Effector memory CD8-positive, alpha-beta T cell (primary cell): Measurements from ENCODE around the gene PARD3B.

Experiments
- ATAC-seq: fragments of 150-1000 bp; cut with Tn5 transposase; replicated peaks from 2 replicates; pipeline ENCODE4 v1.10.0; 2021; ENCODE audit warnings: mild to moderate bottlenecking, moderate library complexity
- DNase-seq, 3 experiments: peaks; one replicate each; pipeline ENCODE4 v3.0.0; 2021
- H3K27ac Mint-ChIP-seq, 2 donors: one replicate each; pipeline ENCODE4 v1.8.0; 2022; ENCODE audit warnings: mild to moderate bottlenecking in 2 of 2, mixed read lengths in 2 of 2, moderate library complexity in 2 of 2
- H3K27me3 Mint-ChIP-seq, 2 donors: one replicate each; pipeline ENCODE4 v1.8.0; 2022; ENCODE audit warnings: mixed read lengths in 2 of 2
- H3K36me3 Mint-ChIP-seq: one replicate; pipeline ENCODE4 v1.8.0; 2022; ENCODE audit warnings: mild to moderate bottlenecking, moderate library complexity, mixed read lengths; ENCODE audit not compliant: insufficient read depth
- H3K4me1 Mint-ChIP-seq, 2 donors: one replicate each; pipeline ENCODE4 v1.8.0; 2022; ENCODE audit warnings: low read depth in 2 of 2, mixed read lengths in 2 of 2
- H3K4me3 Mint-ChIP-seq, 2 donors: one replicate each; pipeline ENCODE4 v1.8.0; 2022; ENCODE audit warnings: mild to moderate bottlenecking in 2 of 2, mixed read lengths in 2 of 2, moderate library complexity in 2 of 2
- H3K9me3 Mint-ChIP-seq, 2 donors: one replicate each; pipeline ENCODE4 v1.8.0; 2022; ENCODE audit warnings: mixed read lengths in 2 of 2

The PARD3B gene

GRCh38 chr2:205171261-205171940 lies 626.1 kb downstream of the PARD3B start:
- ATAC-seq = no peak
- peaks cover 0 to 3% of the 10 kb centered on the region in 2 donors for H3K4me1 Mint-ChIP-seq
- DNase-seq = no peak
- no peaks in the 10 kb centered on the region for H3K9me3 Mint-ChIP-seq
- H3K4me3 Mint-ChIP-seq = no peak overlapping the region
- H3K27ac Mint-ChIP-seq = no peak overlapping the region
- H3K36me3 Mint-ChIP-seq = no peaks in the 10 kb centered on the region
- H3K27me3 Mint-ChIP-seq = no peaks in the 10 kb centered on the region

- no peak for DNase-seq
- ATAC-seq = no peak
- no peak overlapping the region for H3K27ac Mint-ChIP-seq
- no peaks in the 10 kb centered on the region for H3K9me3 Mint-ChIP-seq
- H3K36me3 Mint-ChIP-seq = no peaks in the 10 kb centered on the region
- no peaks in the 10 kb centered on the region for H3K27me3 Mint-ChIP-seq
- H3K4me1 Mint-ChIP-seq = no peaks in the 10 kb centered on the region
- no peak overlapping the region for H3K4me3 Mint-ChIP-seq
Observed at GRCh38 chr2:205175831-205176230, 630.6 kb downstream of the PARD3B start.

DNA sequence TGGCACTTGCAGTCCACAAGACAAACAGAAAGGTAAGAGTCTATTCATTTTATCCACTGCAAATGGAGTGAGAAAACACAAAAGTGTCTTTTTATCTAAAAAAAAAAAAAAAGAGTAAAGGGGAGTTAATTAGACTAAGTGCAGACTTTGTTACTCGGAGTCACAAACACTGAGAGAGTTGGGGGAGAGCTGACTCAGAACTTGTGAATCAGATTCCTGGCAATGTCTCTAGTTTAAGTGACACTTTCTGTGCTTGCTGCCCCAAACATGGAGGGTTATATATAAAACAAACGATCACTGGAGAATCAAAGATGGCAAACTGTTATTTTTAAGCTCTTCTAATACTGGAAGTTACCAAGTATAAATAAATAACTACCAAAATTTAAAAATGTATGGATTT lies 631.3 kb downstream of the PARD3B start:
- no peaks in the 10 kb centered on the region for H3K4me1 Mint-ChIP-seq
- no peaks in the 10 kb centered on the region for H3K36me3 Mint-ChIP-seq
- DNase-seq = no peak

GRCh38 chr2:205177546-205177945 lies 632.3 kb downstream of the PARD3B start:
- no peaks in the 10 kb centered on the region for H3K36me3 Mint-ChIP-seq
- no peaks in the 10 kb centered on the region for H3K4me1 Mint-ChIP-seq
- DNase-seq = no peak
- H3K9me3 Mint-ChIP-seq = no peaks in the 10 kb centered on the region
- H3K27ac Mint-ChIP-seq = no peak overlapping the region
- no peaks in the 10 kb centered on the region for H3K27me3 Mint-ChIP-seq
- no peak overlapping the region for H3K4me3 Mint-ChIP-seq
- ATAC-seq = no peak

More for the DNA sequence above, 631.3 kb downstream of the PARD3B start:
- no peak overlapping the region for H3K4me3 Mint-ChIP-seq
- no peak overlapping the region for H3K27ac Mint-ChIP-seq
- no peaks in the 10 kb centered on the region for H3K9me3 Mint-ChIP-seq
- no peaks in the 10 kb centered on the region for H3K27me3 Mint-ChIP-seq
- ATAC-seq = no peak

DNA sequence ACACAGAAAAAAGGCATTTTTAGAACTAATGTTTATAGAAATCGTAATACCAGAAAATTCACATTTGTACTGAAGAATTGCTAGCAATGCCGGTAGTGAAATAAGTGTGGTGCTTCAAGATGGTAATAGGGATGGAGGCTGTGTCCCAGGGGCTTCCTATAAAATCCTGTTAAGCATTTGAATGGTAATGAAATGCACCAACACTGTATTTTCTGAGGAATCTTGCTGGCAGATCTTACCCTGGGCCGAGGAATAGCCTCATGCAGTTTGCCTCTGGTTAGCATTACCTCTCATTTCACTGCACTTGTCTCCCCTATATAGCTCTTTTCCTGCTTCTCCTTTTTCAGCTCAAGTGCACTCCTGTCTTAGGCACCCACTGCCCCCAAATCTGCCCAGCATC lies 635.5 kb downstream of the PARD3B start:
- Mint-ChIP-seq H3K4me1 (no peaks in the 10 kb centered on the region), H3K27ac (no peak overlapping the region)

GRCh38 chr2:205187731-205188130 lies 642.5 kb downstream of the PARD3B start:
- Mint-ChIP-seq H3K4me3 (no peak overlapping the region), H3K27ac (no peak overlapping the region), H3K36me3 (no peaks in the 10 kb centered on the region), H3K9me3 (peaks cover 0 to 5% of the 10 kb centered on the region in 2 donors), H3K27me3 (no peaks in the 10 kb centered on the region), H3K4me1 (no peaks in the 10 kb centered on the region)
- DNase-seq (no peak), ATAC-seq (no peak)

More for the DNA sequence above, 635.5 kb downstream of the PARD3B start:
- Mint-ChIP-seq H3K36me3 (no peaks in the 10 kb centered on the region), H3K27me3 (no peaks in the 10 kb centered on the region), H3K9me3 (peaks cover 0 to 6% of the 10 kb centered on the region in 2 donors), H3K4me3 (no peak overlapping the region)
- DNase-seq = no peak
- no peak for ATAC-seq

DNA sequence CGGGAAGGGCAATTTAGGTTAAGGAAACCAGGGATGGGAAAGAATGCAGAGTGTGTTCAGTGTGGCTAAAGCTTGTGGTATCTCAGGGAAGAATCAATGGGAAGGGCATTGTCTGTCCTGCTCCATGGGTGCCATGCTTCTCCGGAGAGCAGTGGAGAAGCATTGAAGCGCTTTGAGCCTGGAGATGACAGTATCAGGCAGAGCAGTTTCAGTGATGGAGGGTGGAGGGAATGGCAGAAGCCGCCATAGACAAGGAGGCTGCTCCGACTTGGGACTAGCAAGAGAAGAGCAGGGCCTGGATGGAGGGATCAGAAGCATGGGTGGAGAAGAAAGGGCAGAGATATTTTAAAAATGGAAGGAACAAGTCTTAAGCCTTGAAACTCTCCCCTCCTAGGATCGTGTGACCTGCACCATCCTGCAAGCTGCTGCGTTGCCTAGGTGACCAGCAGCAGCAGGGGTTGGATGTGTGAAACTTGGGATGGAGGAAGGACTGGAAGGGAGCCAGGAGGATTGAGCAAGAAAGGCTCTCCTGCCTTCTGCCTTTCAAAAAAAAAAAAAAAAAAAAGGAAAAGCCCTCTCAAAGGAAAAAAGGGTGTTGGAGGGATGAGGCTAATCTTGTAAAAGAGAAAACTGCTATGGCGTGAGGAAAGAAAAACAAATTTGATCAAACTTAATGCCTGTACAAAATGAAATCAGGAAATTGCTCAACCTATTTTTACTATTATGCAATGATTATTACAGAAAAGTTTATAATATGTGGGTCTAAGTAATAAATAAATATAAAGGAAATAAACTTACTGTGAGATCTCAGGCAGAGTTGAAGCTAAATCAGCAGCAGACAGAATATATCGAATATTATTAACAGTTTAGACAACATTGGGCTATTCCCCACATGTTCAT lies 643.2 kb downstream of the PARD3B start:
- no peak overlapping the region for H3K4me3 Mint-ChIP-seq
- H3K9me3 Mint-ChIP-seq = no peaks in the 10 kb centered on the region
- H3K27ac Mint-ChIP-seq = no peak overlapping the region
- H3K4me1 Mint-ChIP-seq = no peaks in the 10 kb centered on the region
- ATAC-seq (no peak), DNase-seq (no peak)
- no peaks in the 10 kb centered on the region for H3K27me3 Mint-ChIP-seq
- H3K36me3 Mint-ChIP-seq = no peaks in the 10 kb centered on the region

GRCh38 chr2:205189301-205189700 lies 644.0 kb downstream of the PARD3B start:
- no peak overlapping the region for H3K4me3 Mint-ChIP-seq
- DNase-seq (no peak), ATAC-seq (no peak)
- H3K27ac Mint-ChIP-seq = no peak overlapping the region
- H3K9me3 Mint-ChIP-seq = no peaks in the 10 kb centered on the region
- no peaks in the 10 kb centered on the region for H3K36me3 Mint-ChIP-seq
- H3K27me3 Mint-ChIP-seq = no peaks in the 10 kb centered on the region
- H3K4me1 Mint-ChIP-seq = no peaks in the 10 kb centered on the region

DNA sequence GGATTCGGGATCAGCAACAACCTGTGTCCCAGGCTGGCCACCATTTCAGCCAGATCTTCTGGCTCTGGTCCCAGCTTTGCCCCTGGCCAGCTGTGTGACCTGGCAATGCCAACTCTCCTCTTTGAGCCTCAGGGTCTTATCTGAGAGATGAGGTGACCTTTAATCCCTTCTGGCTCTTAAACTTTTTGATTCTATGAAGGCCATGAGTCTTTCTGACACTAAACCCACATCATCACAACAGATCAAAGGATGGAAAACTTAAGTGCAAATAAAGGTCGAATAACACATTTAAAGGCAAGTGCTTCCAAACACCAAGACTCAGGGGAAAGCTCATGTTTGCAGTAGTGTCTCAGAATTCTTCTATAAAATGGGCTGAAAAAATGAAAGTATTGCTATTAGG lies 645.3 kb downstream of the PARD3B start:
- Mint-ChIP-seq H3K4me3 (no peak overlapping the region), H3K4me1 (no peaks in the 10 kb centered on the region)
- ATAC-seq = no peak

GRCh38 chr2:205193125-205193835 lies 648.0 kb downstream of the PARD3B start:
- Mint-ChIP-seq H3K27ac (no peak overlapping the region), H3K9me3 (no peaks in the 10 kb centered on the region), H3K27me3 (no peaks in the 10 kb centered on the region), H3K4me1 (no peaks in the 10 kb centered on the region), H3K36me3 (no peaks in the 10 kb centered on the region), H3K4me3 (no peak overlapping the region)
- no peak for DNase-seq
- no peak for ATAC-seq

More for the DNA sequence above, 645.3 kb downstream of the PARD3B start:
- no peak for DNase-seq
- Mint-ChIP-seq H3K36me3 (no peaks in the 10 kb centered on the region), H3K9me3 (no peaks in the 10 kb centered on the region), H3K27ac (no peak overlapping the region), H3K27me3 (no peaks in the 10 kb centered on the region)

GRCh38 chr2:205193836-205194228 lies 648.6 kb downstream of the PARD3B start:
- ATAC-seq (no peak), DNase-seq (no peak)
- H3K27me3 Mint-ChIP-seq = no peaks in the 10 kb centered on the region
- no peaks in the 10 kb centered on the region for H3K4me1 Mint-ChIP-seq
- no peaks in the 10 kb centered on the region for H3K9me3 Mint-ChIP-seq
- H3K4me3 Mint-ChIP-seq = no peak overlapping the region
- H3K36me3 Mint-ChIP-seq = no peaks in the 10 kb centered on the region
- no peak overlapping the region for H3K27ac Mint-ChIP-seq

GRCh38 chr2:205197468-205198139 lies 652.3 kb downstream of the PARD3B start:
- no peak for ATAC-seq
- Mint-ChIP-seq H3K4me1 (no peaks in the 10 kb centered on the region), H3K4me3 (no peak overlapping the region), H3K27ac (no peak overlapping the region), H3K36me3 (no peaks in the 10 kb centered on the region), H3K27me3 (no peaks in the 10 kb centered on the region), H3K9me3 (no peaks in the 10 kb centered on the region)
- DNase-seq = no peak

DNA sequence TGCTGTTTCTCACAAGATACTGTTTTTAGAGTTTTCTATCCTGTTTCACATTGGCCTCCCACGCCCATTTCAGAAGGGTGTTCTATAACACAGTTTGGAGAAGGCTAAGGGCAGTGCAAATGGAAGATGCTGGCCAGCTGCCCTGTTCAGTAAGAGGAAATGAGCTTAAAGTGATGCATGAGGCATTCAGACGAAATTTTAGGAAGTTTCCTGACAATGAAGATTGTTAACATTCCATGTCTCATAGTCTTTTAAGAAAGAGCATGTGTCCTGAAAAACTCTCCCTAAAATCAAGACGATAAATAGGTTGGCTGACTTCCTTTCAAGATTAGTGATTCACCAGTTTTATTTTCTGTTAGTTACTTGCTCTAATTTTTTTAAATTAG lies 652.9 kb downstream of the PARD3B start:
- Mint-ChIP-seq H3K4me1 (no peaks in the 10 kb centered on the region), H3K9me3 (no peaks in the 10 kb centered on the region), H3K4me3 (no peak overlapping the region), H3K27me3 (no peaks in the 10 kb centered on the region), H3K27ac (no peak overlapping the region), H3K36me3 (no peaks in the 10 kb centered on the region)
- ATAC-seq (no peak), DNase-seq (no peak)
